HCT116 (cell line): ENCODE data around the gene SLC1A1.

ENCODE experiments used
- CTCF ChIP-seq, 3 experiments: fragments of 200-600 bp in 1 of 3; sonication (generic) in 1 of 3; IDR thresholded peaks in 2 of 3; conservative IDR thresholded peaks in 1 of 3; 2 replicates each; pipeline ENCODE4 v1.5.1; 2012 to 2017; ENCODE audit warnings: low read depth in 2 of 3, low read length in 2 of 3, antibody characterized with exemption in 1 of 3, borderline replicate concordance in 1 of 3, control low read depth in 1 of 3, mild to moderate bottlenecking in 1 of 3, mixed read lengths in 1 of 3, mixed run types in 1 of 3, moderate library complexity in 1 of 3; ENCODE audit not compliant: insufficient read depth in 1 of 3
- EZH2 ChIP-seq: fragments of 200-600 bp; sonication (generic); IDR thresholded peaks from 2 replicates; pipeline ENCODE4 v1.6.1; 2017; ENCODE audit warnings: antibody characterized with exemption, mixed run types
- RAD21 ChIP-seq: IDR thresholded peaks from 2 replicates; pipeline ENCODE4 v1.6.1; 2012; ENCODE audit warnings: low read depth, mild to moderate bottlenecking
- TF ChIP-seq, protein P1 (sequence below): IDR thresholded peaks from 2 replicates; pipeline ENCODE4 v1.6.1; 2012
- TF ChIP-seq, protein P2 (sequence below): IDR thresholded peaks from 2 replicates; pipeline ENCODE4 v1.6.1; 2012

- TF ChIP-seq, protein P1, sequence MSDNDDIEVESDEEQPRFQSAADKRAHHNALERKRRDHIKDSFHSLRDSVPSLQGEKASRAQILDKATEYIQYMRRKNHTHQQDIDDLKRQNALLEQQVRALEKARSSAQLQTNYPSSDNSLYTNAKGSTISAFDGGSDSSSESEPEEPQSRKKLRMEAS, result no peak
- TF ChIP-seq CTCF (IDR thresholded peaks at IDR 0.05 in 2 of 3, conservative IDR thresholded peaks at IDR 0.05 in 1 of 3; ENCODE audit: borderline replicate concordance in 1 of 3, insufficient read depth in 1 of 3, low read depth in 2 of 3, low read length in 2 of 3), result no peak
- TF ChIP-seq, protein P2, sequence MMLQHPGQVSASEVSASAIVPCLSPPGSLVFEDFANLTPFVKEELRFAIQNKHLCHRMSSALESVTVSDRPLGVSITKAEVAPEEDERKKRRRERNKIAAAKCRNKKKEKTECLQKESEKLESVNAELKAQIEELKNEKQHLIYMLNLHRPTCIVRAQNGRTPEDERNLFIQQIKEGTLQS, result no peak
- no peak for TF ChIP-seq RAD21
- no peak for TF ChIP-seq EZH2
Observed at GRCh38 chr9:4463824-4464223, 26.4 kb upstream of the SLC1A1 start.
